GM10248 (cell line): ENCODE data around the gene PAX6.

Experiments used
- CTCF ChIA-PET: fragments of 300-600 bp; sonication (Branson Sonifier 250); formaldehyde crosslinking; extraction: SDS; loops from one replicate; lab custom pipeline; 2021; ENCODE audit warnings: antibody characterized with exemption; lab: Yijun Ruan, JAX
- POLR2A ChIA-PET: fragments of 350-650 bp; sonication (Branson Sonifier 250); formaldehyde crosslinking; extraction: SDS; loops from one replicate; lab custom pipeline; 2020; ENCODE audit warnings: antibody characterized with exemption; lab: Yijun Ruan, JAX
- DNase-seq: peaks from one replicate; pipeline ENCODE4 v3.0.0; 2012; ENCODE audit errors: extremely low spot score
- CTCF ChIP-seq: IDR thresholded peaks from 2 replicates; pipeline ENCODE4 v1.5.1; 2012; ENCODE audit warnings: mild to moderate bottlenecking, low read depth; ENCODE audit errors: extremely low read depth, missing control alignments, control extremely low read depth

Gene PAX6

GRCh38 chr11:31794548-31794947 lies 16.6 kb downstream of the PAX6 start:
- TF ChIP-seq CTCF, result no peak
- CTCF ChIA-PET, result no interaction called here
- no peak for DNase-seq
- POLR2A ChIA-PET, result no interaction called here

DNA sequence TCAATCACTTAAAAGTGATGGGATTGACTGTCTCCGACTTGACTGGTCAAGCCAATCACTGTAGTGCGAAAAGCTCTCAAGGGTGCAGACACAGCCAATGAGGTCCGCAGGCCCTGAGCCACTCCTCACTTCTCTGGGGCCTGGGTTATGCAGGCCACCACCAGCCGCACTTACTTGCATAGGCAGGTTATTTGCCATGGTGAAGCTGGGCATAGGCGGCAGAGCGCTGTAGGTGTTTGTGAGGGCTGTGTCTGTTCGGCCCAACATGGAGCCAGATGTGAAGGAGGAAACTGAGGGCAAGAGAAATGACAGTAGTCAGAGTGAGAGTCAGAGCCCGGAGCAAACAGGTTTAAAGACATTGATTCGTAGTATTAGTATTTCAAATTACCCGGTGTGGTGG lies 17.9 kb downstream of the PAX6 start:
- ChIA-PET CTCF (no interaction called here), POLR2A (no interaction called here)
- TF ChIP-seq CTCF, result no peak
- DNase-seq, result no peak

DNA sequence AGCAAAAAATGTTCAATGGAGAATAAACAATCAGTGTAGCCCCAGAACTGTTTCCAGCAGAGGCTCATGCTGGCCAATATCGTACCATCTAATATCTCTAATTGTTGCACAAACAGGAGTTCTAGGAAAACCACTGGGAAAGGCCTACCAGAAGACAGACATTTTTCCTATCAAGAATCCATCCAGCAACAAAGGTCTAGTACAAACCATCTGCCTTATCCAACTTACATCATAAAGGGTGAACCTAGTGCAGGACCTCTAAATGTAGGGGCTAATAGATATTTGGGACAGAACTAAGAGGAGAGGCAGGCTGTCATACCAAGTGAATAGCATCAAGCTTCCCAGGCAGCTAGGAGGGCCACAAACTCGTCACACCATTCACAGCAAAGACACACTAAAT lies 18.7 kb downstream of the PAX6 start:
- TF ChIP-seq CTCF, result no peak
- no peak for DNase-seq
- ChIA-PET POLR2A (no interaction called here), CTCF (no interaction called here)

DNA sequence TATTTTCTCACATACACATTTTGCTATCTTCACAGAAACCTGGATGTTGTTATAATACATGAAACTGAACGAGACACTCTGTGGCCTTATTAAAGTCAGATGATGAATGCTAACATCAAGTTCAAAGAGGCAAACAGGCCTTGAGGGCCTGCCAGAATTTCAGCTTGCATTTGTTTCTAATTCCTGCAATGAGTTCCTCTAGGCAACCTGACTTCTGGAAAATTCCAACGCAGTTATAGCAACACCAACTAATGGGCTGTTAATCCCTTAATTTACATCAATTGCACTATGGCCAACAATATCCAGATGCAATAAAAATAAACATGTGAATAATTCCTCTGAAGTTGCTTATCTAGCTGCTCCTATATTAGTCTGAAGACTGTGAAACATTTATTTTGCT lies 19.1 kb downstream of the PAX6 start:
- TF ChIP-seq CTCF, result no peak
- no peak for DNase-seq
- ChIA-PET POLR2A (no interaction called here), CTCF (no interaction called here)

- ChIA-PET POLR2A (no interaction called here), CTCF (no interaction called here)
- DNase-seq, result no peak
- TF ChIP-seq CTCF, result no peak
Measured at GRCh38 chr11:31790649-31791048, 20.5 kb downstream of the PAX6 start.

DNA sequence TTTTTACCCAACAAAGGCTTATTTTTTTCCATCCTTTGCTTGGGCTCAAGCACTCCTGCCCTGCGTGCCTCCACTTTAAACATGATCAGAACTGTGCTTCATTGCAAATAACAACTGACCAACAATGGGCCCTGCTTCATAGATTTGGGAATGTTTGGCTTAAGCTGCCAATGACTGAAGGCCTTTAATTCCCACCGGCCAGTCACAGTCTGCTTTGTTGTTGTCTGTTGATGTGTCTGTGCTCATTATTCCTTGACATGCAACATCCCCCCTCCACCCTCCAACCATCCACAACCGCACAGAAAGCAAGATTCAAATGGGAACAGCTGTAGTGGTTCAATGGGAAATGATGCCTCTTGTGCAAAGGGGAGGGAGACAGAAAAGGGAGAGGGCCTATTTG lies 23.0 kb downstream of the PAX6 start:
- CTCF ChIA-PET, result interaction anchor here (1.0 to 1.3 kb wide), 2 partner anchors 10 to 11 kb away, joined by 3 to 4 read pairs; no protein-coding TSS in a partner anchor
- TF ChIP-seq CTCF, result no peak
- POLR2A ChIA-PET, result no interaction called here
- DNase-seq, result no peak
